ENCODE data around the gene ARGLU1. TPM values are rescaled to one million over a fixed set of nuclear protein-coding genes. Genes with fewer than 3 reads are reported as not detected.

The ARGLU1 gene
- total RNA-seq, 1 experiment from 2014 or later = 96.9 TPM

GRCh38 chr13:106521095-106521799 is 46.7 kb downstream of the ARGLU1 start:
- DNase-seq = no peak
- no peak overlapping the region for H2BK120ac ChIP-seq (ENCODE audit: low read depth, low read length, poor library complexity, severe bottlenecking)
- no peak overlapping the region for H3K18ac ChIP-seq (ENCODE audit: insufficient read length, low read depth, low read length)
- H4K8ac ChIP-seq (replicated peaks; ENCODE audit: insufficient read length, low read depth, low read length) = no peak overlapping the region
- no peak overlapping the region for H4K5ac ChIP-seq (ENCODE audit: insufficient read length, low read depth, low read length)
- H3K4ac ChIP-seq (ENCODE audit: low read depth, low read length) = no peak overlapping the region
- no peaks in the 10 kb centered on the region for H3K9me3 Mint-ChIP-seq
- H3K4me3 Mint-ChIP-seq = no peak overlapping the region
- no peak overlapping the region for H2BK5ac ChIP-seq (ENCODE audit: insufficient read length, low read length)
- no peak for TF ChIP-seq CTCF (conservative IDR thresholded peaks at IDR 0.05)
- peaks cover 9% of the 10 kb centered on the region; the same call in 1 of the 2 replicates for H3K79me2 ChIP-seq (ENCODE audit: insufficient read depth, low read length)
- peaks cover 11% of the 10 kb centered on the region for H3K27me3 Mint-ChIP-seq (ENCODE audit: low read depth)
- H3K9me3 ChIP-seq (ENCODE audit: control insufficient read depth, low read depth, low read length) = no peaks in the 10 kb centered on the region
- no peak overlapping the region for H2AK5ac ChIP-seq (ENCODE audit: insufficient read length, low read length)
- no CpG with 5 or more reads among the region's 5 CpGs for WGBS (ENCODE audit: extremely low coverage, insufficient read length, low lambda C conversion rate)
- peaks cover 17% of the 10 kb centered on the region for H3K4me1 ChIP-seq (ENCODE audit: insufficient read depth, low read length)
- no peaks in the 10 kb centered on the region for H3K36me3 Mint-ChIP-seq (ENCODE audit: insufficient read depth in 1 of 3, low read depth in 3 of 3)
- H4K91ac ChIP-seq (ENCODE audit: insufficient read length, low read depth, low read length) = no peak overlapping the region
- no peaks in the 10 kb centered on the region for H3K27me3 ChIP-seq (ENCODE audit: insufficient read depth, low read length)
- no peak overlapping the region for H3K56ac ChIP-seq (ENCODE audit: insufficient read length, low read depth, low read length)
- H3K27ac ChIP-seq (ENCODE audit: insufficient read length, low read depth, low read length) = no peak overlapping the region
- no peak overlapping the region for H2BK12ac ChIP-seq (ENCODE audit: insufficient read length, low read depth, low read length)
- no peaks in the 10 kb centered on the region for H3K79me1 ChIP-seq (ENCODE audit: insufficient read depth, low read depth, low read length, poor library complexity, severe bottlenecking)
- H3K23me2 ChIP-seq (ENCODE audit: insufficient read length, low read depth, low read length, poor library complexity, severe bottlenecking) = no peaks in the 10 kb centered on the region
- H2BK20ac ChIP-seq (ENCODE audit: low read depth, low read length, poor library complexity, severe bottlenecking) = no peak overlapping the region
- H3K4me1 Mint-ChIP-seq = peaks cover 66 to 69% of the 10 kb centered on the region in 2 experiments
- H2BK15ac ChIP-seq (ENCODE audit: low read depth, low read length) = no peak overlapping the region
- H3K23ac ChIP-seq (ENCODE audit: insufficient read length, low read depth, low read length) = no peak overlapping the region
- H2AFZ ChIP-seq (ENCODE audit: low read length) = no peak overlapping the region
- no peak overlapping the region for H3K14ac ChIP-seq (ENCODE audit: insufficient read depth, low read length)
- H3K9ac ChIP-seq (ENCODE audit: extremely low read depth, insufficient read length, low read length) = no peak overlapping the region
- no peak overlapping the region for H3T11ph ChIP-seq (ENCODE audit: low read length)
- no peak overlapping the region for H3K4me2 ChIP-seq (ENCODE audit: insufficient read depth, insufficient read length, low read length)
- no peak overlapping the region for H3K27ac Mint-ChIP-seq
- no peaks in the 10 kb centered on the region for H4K20me1 ChIP-seq (ENCODE audit: control insufficient read depth, insufficient read depth, insufficient read length)
